HG03108 (cell line): ENCODE measurements around the gene FLNB.

Experiments
- ATAC-seq: cut with Tn5 transposase; IDR thresholded peaks from one replicate; pipeline ENCODE4 v1.9.1; 2021; ENCODE audit warnings: moderate library complexity; ENCODE audit not compliant: unreplicated experiment

The FLNB gene

GRCh38 chr3:58072763-58073130 is 64.5 kb downstream of the FLNB start:
- ATAC-seq: no peak

- no peak for ATAC-seq
These were observed 65.3 kb downstream of the FLNB start for GRCh38 chr3:58073301-58074108.

GRCh38 chr3:58074116-58074715 is 66.0 kb downstream of the FLNB start:
- ATAC-seq: no peak

- no peak for ATAC-seq
These were observed 66.8 kb downstream of the FLNB start for GRCh38 chr3:58074997-58075396.

GRCh38 chr3:58077596-58078285 is 69.5 kb downstream of the FLNB start:
- no peak for ATAC-seq

GRCh38 chr3:58078610-58079009 is 70.4 kb downstream of the FLNB start:
- ATAC-seq: no peak

GRCh38 chr3:58079773-58080172 is 71.6 kb downstream of the FLNB start:
- no peak for ATAC-seq

- ATAC-seq: no peak
These were observed 73.8 kb downstream of the FLNB start for GRCh38 chr3:58082047-58082446.

GRCh38 chr3:58084166-58084565 is 75.9 kb downstream of the FLNB start:
- ATAC-seq: no peak

GRCh38 chr3:58084788-58085543 is 76.7 kb downstream of the FLNB start:
- ATAC-seq: peak; percentile 87

- ATAC-seq: peak; percentile 34
These were observed 77.4 kb downstream of the FLNB start for GRCh38 chr3:58085616-58086015.

- ATAC-seq: no peak
These were observed 80.3 kb downstream of the FLNB start for GRCh38 chr3:58088501-58088900.

- ATAC-seq: no peak
These were observed 82.1 kb downstream of the FLNB start for GRCh38 chr3:58090351-58090750.

GRCh38 chr3:58092521-58092920 is 84.3 kb downstream of the FLNB start:
- ATAC-seq: no peak

- ATAC-seq: no peak
These were observed 85.5 kb downstream of the FLNB start for GRCh38 chr3:58093574-58094195.

- no peak for ATAC-seq
These were observed 86.4 kb downstream of the FLNB start for GRCh38 chr3:58094657-58095056.

GRCh38 chr3:58095603-58096138 is 87.4 kb downstream of the FLNB start:
- ATAC-seq: no peak

GRCh38 chr3:58098531-58098930 is 90.3 kb downstream of the FLNB start:
- ATAC-seq: no peak

GRCh38 chr3:58099865-58100264 is 91.6 kb downstream of the FLNB start:
- no peak for ATAC-seq

GRCh38 chr3:58101499-58102389 is 93.5 kb downstream of the FLNB start:
- no peak for ATAC-seq
